SK-N-MC (cell line): ENCODE results near the gene ASXL3.

ENCODE experiments used
- DNase-seq: peaks from one replicate; pipeline ENCODE4 v3.0.0-alpha.2; 2011; ENCODE audit warnings: low read depth, low spot score
- H3K27ac ChIP-seq: fragments of 200-600 bp; sonication (generic); 2 replicates; pipeline ENCODE4 v1.5.1; 2016; ENCODE audit warnings: mixed run types
- H3K36me3 ChIP-seq: fragments of 200-600 bp; sonication (generic); 2 replicates; pipeline ENCODE4 v1.6.1; 2017; ENCODE audit warnings: antibody characterized with exemption, low read length, mixed read lengths; ENCODE audit not compliant: insufficient read depth
- H3K4me3 ChIP-seq: fragments of 200-600 bp; sonication (generic); 2 replicates; pipeline ENCODE4 v1.5.1; 2016
- H3K9ac ChIP-seq: fragments of 200-600 bp; sonication (generic); 2 replicates; pipeline ENCODE4 v1.8.0; 2017; ENCODE audit warnings: mixed run types, mixed read lengths; ENCODE audit not compliant: insufficient read length
- H3K9me3 ChIP-seq: fragments of 200-600 bp; sonication (generic); 2 replicates; pipeline ENCODE4 v1.6.1; 2017; ENCODE audit warnings: low read depth, mild to moderate bottlenecking, antibody characterized with exemption, low read length, moderate library complexity, mixed read lengths
- EZH2 ChIP-seq: fragments of 200-600 bp; sonication (generic); IDR thresholded peaks from one replicate; pipeline ENCODE4 v1.6.1; 2017; ENCODE audit warnings: antibody characterized with exemption
- FOXP2 ChIP-seq: optimal IDR thresholded peaks from 2 replicates; pipeline ENCODE3; 2011; ENCODE audit warnings: mild to moderate bottlenecking, moderate library complexity; ENCODE audit not compliant: insufficient read depth; ENCODE audit errors: extremely low read length, control extremely low read depth
- POLR2AphosphoS5 ChIP-seq: IDR thresholded peaks from 2 replicates; pipeline ENCODE4 v1.6.1; 2012; ENCODE audit warnings: mild to moderate bottlenecking, low read depth, low read length, borderline replicate concordance

The ASXL3 gene

DNA sequence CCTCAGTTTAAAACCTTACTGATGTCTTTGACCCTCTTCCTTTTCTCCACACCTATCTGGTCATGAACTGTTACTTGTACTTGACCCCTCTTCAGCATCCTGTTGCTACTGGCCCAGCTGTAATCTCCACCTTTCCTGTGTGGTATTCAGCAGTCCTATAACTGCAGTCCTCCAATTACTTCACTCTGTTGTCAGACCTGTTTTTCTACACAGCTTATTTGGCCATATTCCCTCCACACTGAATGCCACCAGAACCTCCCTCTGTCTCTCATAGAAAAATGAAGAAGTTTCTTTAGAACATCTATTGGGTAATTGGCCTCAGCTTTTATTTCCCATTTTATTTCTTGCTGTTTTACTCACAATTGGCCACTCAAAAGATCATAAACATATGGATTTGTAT lies 155.4 kb downstream of the ASXL3 start:
- Histone ChIP-seq H3K36me3 (no peaks in the 10 kb centered on the region), H3K4me3 (no peak overlapping the region), H3K9ac (no peak overlapping the region), H3K27ac (no peak overlapping the region), H3K9me3 (no peaks in the 10 kb centered on the region)
- no peak for TF ChIP-seq EZH2
- no peak for TF ChIP-seq FOXP2
- no peak for TF ChIP-seq POLR2AphosphoS5
- DNase-seq: no peak

DNA sequence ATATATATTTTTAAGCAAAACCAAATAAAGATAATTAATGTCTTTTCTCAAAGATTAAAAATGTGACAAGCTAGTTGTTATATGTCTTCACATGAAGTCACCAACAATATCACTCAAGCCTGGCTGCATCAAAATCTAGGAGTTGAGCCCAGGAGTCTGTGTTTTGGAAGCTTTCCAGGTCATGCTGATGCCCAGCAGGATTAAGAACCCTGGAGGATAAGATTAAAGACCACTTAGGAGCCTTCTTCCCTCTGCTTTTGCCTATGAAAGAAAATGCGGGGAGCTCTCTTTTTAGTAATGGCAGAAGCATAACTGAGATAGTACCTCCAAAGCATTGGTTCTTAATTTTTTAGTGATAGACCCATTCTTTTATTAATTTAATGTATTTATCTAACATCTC lies 157.4 kb downstream of the ASXL3 start:
- Histone ChIP-seq H3K27ac (no peak overlapping the region), H3K4me3 (no peak overlapping the region), H3K36me3 (no peaks in the 10 kb centered on the region), H3K9ac (no peak overlapping the region), H3K9me3 (no peaks in the 10 kb centered on the region)
- DNase-seq: no peak
- TF ChIP-seq EZH2 (no peak), POLR2AphosphoS5 (no peak), FOXP2 (no peak)

DNA sequence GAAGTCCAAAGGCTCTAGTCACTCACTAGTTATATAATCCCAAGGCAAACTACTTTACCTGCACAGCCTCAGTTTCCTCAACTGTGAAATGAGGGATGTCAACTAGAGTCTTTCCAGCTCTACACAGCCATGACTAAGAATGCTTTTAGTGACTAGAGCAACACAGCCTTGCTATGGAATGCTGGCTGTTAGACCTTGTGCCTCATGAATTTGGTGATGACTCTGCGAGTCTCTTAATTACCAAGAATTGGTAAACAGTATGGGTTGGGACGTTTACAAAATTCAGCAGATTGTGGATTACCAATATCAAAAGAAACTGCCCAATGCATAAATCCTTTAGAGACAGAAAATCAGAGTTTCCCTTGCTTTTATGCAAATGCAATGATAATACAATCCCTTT lies 163.7 kb downstream of the ASXL3 start:
- Histone ChIP-seq H3K27ac (no peak overlapping the region), H3K4me3 (no peak overlapping the region), H3K36me3 (no peaks in the 10 kb centered on the region), H3K9me3 (no peaks in the 10 kb centered on the region), H3K9ac (no peak overlapping the region)
- no peak for DNase-seq
- TF ChIP-seq FOXP2 (no peak), POLR2AphosphoS5 (no peak)

DNA sequence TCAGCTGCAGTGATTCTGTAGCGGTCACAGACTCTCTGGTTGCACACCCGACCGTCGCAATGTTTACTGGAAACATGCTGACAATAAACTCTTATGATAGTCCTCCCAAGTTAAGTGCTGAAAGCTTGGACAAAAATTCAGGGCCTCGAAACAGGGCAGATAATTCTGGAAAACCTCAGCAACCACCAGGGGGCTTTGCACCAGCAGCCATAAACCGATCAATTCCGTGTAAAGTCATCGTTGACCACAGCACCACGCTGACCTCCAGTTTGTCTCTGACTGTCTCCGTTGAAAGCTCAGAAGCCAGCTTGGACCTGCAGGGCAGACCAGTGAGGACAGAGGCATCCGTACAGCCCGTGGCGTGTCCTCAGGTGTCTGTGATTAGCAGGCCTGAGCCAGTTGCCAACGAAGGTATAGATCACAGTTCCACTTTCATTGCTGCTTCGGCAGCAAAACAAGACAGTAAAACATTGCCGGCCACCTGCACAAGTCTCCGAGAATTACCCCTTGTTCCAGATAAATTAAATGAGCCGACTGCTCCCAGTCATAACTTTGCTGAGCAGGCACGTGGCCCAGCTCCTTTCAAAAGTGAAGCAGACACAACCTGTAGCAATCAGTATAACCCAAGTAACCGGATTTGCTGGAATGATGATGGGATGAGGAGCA lies 166.1 kb downstream of the ASXL3 start:
- no peaks in the 10 kb centered on the region for H3K36me3 ChIP-seq
- no peak for TF ChIP-seq EZH2
- no peak for DNase-seq
- no peak overlapping the region for H3K9ac ChIP-seq
- H3K9me3 ChIP-seq: no peaks in the 10 kb centered on the region
- H3K4me3 ChIP-seq: no peak overlapping the region
- no peak overlapping the region for H3K27ac ChIP-seq

DNA sequence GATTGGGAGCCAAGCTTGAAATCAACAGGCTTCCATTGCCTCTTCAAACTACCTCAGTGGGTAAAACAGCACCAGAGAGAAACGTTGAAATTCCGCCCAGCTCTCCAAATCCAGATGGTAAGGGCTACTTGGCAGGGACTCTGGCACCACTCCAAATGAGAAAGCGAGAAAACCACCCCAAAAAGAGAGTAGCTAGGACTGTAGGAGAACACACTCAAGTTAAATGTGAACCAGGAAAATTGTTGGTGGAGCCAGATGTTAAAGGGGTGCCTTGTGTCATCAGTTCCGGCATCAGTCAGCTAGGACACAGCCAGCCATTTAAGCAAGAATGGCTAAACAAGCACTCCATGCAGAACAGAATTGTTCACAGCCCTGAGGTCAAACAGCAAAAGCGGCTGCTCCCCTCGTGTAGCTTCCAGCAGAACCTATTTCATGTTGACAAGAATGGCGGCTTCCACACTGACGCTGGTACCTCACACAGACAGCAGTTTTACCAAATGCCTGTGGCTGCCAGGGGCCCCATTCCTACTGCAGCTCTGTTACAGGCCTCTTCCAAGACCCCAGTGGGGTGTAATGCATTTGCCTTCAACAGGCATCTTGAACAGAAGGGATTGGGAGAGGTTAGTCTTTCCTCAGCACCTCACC lies 167.3 kb downstream of the ASXL3 start:
- no peak for DNase-seq
- no peak overlapping the region for H3K27ac ChIP-seq
- TF ChIP-seq EZH2: no peak
- no peak for TF ChIP-seq POLR2AphosphoS5
- no peak for TF ChIP-seq FOXP2

DNA sequence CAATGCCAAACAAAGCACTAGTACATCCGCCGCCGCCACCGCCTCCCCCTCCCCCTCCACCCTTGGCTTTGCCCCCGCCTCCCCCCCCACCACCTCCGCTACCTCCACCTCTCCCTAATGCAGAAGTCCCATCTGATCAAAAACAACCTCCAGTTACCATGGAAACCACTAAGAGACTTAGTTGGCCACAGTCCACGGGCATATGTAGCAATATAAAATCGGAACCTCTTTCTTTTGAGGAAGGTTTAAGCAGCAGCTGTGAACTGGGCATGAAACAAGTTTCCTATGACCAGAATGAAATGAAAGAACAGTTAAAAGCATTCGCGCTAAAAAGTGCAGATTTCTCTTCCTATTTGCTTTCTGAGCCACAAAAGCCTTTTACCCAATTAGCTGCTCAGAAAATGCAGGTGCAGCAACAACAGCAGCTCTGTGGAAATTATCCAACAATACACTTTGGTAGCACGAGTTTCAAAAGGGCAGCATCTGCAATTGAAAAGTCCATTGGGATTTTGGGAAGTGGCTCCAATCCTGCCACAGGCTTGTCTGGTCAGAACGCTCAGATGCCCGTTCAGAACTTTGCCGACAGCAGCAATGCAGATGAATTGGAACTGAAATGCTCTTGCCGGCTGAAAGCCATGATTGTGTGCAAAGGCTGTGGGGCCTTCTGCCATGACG lies 168.0 kb downstream of the ASXL3 start:
- no peak for DNase-seq
- Histone ChIP-seq H3K9me3 (no peaks in the 10 kb centered on the region), H3K36me3 (no peaks in the 10 kb centered on the region), H3K9ac (no peak overlapping the region), H3K27ac (no peak overlapping the region), H3K4me3 (no peak overlapping the region)
- TF ChIP-seq POLR2AphosphoS5: no peak
- no peak for TF ChIP-seq EZH2
- no peak for TF ChIP-seq FOXP2

More for the DNA sequence above, 167.3 kb downstream of the ASXL3 start:
- Histone ChIP-seq H3K9ac (no peak overlapping the region), H3K9me3 (no peaks in the 10 kb centered on the region), H3K36me3 (no peaks in the 10 kb centered on the region), H3K4me3 (no peak overlapping the region)

DNA sequence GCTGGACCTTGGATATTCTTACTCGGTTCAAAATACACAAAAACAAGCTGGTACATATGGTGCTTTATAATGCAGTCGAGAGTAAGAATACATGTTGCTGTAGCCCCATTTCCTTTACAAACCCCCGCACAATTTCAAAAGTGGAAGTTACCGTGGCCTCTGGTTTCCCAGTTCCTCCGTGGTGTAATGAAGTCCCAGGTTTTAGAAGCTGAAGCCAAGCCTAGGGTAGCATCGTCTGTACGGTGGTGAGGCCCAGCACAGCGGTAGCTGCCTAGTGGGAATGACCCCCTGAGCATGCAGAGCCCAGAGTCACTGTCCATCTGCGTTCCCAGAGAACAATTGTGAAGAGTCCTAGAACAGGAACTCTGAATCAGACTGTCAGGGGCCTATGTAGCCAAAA lies 171.8 kb downstream of the ASXL3 start:
- Histone ChIP-seq H3K4me3 (no peak overlapping the region), H3K9me3 (no peaks in the 10 kb centered on the region), H3K9ac (no peak overlapping the region), H3K36me3 (no peaks in the 10 kb centered on the region), H3K27ac (no peak overlapping the region)
- TF ChIP-seq EZH2: no peak
- no peak for TF ChIP-seq POLR2AphosphoS5
- no peak for TF ChIP-seq FOXP2
- no peak for DNase-seq

DNA sequence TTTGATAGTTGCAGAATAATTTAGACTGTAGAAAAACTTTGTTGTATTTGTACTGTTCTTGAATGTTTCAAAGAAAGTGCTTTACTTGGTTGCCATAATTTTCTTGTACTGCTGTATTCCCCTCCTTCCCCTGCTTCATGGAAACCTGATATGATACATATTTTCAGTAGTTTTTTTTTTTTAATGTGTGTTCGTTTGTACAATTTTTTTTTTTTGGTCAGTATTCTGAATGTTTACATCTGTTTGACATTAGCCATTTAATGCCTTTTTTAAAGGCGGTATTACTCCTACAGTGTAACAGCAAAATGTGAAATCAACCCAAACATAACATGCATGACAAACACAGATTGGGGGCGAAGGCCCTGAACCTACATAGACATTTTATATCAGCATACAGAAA lies 172.3 kb downstream of the ASXL3 start:
- H3K9ac ChIP-seq: no peak overlapping the region
- H3K36me3 ChIP-seq: no peaks in the 10 kb centered on the region
- no peak overlapping the region for H3K4me3 ChIP-seq
- no peak overlapping the region for H3K27ac ChIP-seq
- TF ChIP-seq EZH2 (no peak), POLR2AphosphoS5 (no peak), FOXP2 (no peak)
- H3K9me3 ChIP-seq: no peaks in the 10 kb centered on the region
- DNase-seq: no peak

DNA sequence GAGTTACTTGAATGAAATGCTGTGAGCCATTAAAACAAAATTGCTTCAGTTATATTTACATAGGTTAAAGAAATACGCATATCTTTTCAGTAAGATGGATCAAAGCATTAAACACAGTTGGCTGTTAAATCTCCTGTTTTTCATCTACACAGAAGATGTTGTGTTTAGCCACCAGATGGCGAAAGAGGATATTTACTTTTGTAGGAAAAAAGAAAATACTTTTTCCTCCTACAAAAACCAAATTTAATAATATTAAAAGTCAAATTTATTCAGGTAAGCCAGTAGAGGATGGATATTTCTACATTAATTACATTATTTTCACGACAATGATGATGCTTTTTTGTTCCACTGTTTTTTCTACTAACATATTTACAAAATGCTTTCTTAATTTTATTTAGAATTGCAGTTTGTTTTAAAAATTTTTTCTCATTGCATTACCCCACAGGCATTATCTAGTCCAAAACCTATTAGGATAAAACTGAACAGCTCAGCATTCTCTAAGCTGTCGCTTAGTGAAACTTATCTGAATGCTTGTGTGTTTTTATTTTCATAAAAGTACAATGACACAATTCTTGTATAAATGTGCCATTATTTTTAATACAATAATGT lies 173.7 kb downstream of the ASXL3 start:
- DNase-seq: peak; percentile 18
- Histone ChIP-seq H3K4me3 (no peak overlapping the region; the same call in 1 of the 2 replicates), H3K36me3 (no peaks in the 10 kb centered on the region), H3K9ac (no peak overlapping the region), H3K9me3 (no peaks in the 10 kb centered on the region), H3K27ac (no peak overlapping the region)
- TF ChIP-seq EZH2 (no peak), FOXP2 (no peak), POLR2AphosphoS5 (no peak)
